ENCODE results near the gene AACS.

- no peak for TF ChIP-seq POLR2AphosphoS5 (IDR thresholded peaks at IDR 0.05)
- TF ChIP-seq, protein P1, sequence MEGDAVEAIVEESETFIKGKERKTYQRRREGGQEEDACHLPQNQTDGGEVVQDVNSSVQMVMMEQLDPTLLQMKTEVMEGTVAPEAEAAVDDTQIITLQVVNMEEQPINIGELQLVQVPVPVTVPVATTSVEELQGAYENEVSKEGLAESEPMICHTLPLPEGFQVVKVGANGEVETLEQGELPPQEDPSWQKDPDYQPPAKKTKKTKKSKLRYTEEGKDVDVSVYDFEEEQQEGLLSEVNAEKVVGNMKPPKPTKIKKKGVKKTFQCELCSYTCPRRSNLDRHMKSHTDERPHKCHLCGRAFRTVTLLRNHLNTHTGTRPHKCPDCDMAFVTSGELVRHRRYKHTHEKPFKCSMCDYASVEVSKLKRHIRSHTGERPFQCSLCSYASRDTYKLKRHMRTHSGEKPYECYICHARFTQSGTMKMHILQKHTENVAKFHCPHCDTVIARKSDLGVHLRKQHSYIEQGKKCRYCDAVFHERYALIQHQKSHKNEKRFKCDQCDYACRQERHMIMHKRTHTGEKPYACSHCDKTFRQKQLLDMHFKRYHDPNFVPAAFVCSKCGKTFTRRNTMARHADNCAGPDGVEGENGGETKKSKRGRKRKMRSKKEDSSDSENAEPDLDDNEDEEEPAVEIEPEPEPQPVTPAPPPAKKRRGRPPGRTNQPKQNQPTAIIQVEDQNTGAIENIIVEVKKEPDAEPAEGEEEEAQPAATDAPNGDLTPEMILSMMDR (IDR thresholded peaks at IDR 0.05 in 8 of 11, conservative IDR thresholded peaks at IDR 0.05 in 3 of 11) = no peak
- no peak for TF ChIP-seq POLR2A (IDR thresholded peaks at IDR 0.05)
Measured at GRCh38 chr12:125091401-125091800, 26.2 kb downstream of the AACS start.

All from spleen (tissue), 7 donors.